Right lung (tissue), 10 donors: Measurements from ENCODE around the gene OR4F16. TPM values are rescaled to one million over a fixed set of nuclear protein-coding genes. Genes with fewer than 3 reads are reported as not detected.
"Not testable (repeated sequence)": the region's sequence is repeated elsewhere in the genome, so short reads cannot be mapped to it uniquely, and the experiment has no call there.

Source experiments
- DNase-seq, 2 donors: peaks; one replicate each; pipeline ENCODE4 v3.0.0-alpha.2; 2013
- long read RNA-seq, 8 donors: transcript quantifications; one replicate each; lab custom pipeline, GENCODE V29; 2026
- polyA plus RNA-seq, 5 donors: library from polyadenylated mRNA; unstranded; fragments of 120-200 nt; gene quantifications; one replicate each; pipeline versions ENCODE4 v1.2.1 to v1.2.3, GENCODE V29; 2013; ENCODE audit warnings: inconsistent platforms in 1 of 5, low replicate concordance in 1 of 5; ENCODE audit not compliant: insufficient read length in 5 of 5, insufficient read depth in 1 of 5

The OR4F16 gene
- polyA plus RNA-seq, result under 1 TPM in 1 of 5 donors, not detected in 4; 0.11 TPM
- long read RNA-seq, donor 1, result 0 reads
- long read RNA-seq, donor 2, result 0 reads
- long read RNA-seq, donor 3, result 0 reads
- long read RNA-seq, donor 4, result 0 reads
- long read RNA-seq, donor 5, result 0 reads
- long read RNA-seq, donor 6, result 0 reads
- long read RNA-seq, donor 7, result 0 reads
- long read RNA-seq, donor 8, result 0 reads

- not testable (repeated sequence) for DNase-seq
Measured at GRCh38 chr1:686554-686953, at the start of gene OR4F16. OR4F16 (minus strand) TSS chr1:686654; CDS start chr1:686654, 0 bp downstream.

GRCh38 chr1:733649-734048 is 47.2 kb upstream of the OR4F16 start:
- DNase-seq, result not testable (repeated sequence)

- DNase-seq, result not testable (repeated sequence)
Measured at GRCh38 chr1:727040-727439, 40.6 kb upstream of the OR4F16 start.

Other genes with a start within 250 kb of the OR4F16 start
- under 1 TPM in 1 of 5 donors, not detected in 4; 0.11 TPM for gene OR4F29, start 235.0 kb downstream of the OR4F16 start, polyA plus RNA-seq
- 10 to 100 TPM; 23.2 to 66.4 (median 32.9) TPM for gene SAMD11, start 237.3 kb upstream of the OR4F16 start, polyA plus RNA-seq